ENCODE measurements around the gene SMIM34.
"Not testable (repeated sequence)": the region's sequence is repeated elsewhere in the genome, so short reads cannot be mapped to it uniquely, and the experiment has no call there.

The SMIM34 gene

DNA sequence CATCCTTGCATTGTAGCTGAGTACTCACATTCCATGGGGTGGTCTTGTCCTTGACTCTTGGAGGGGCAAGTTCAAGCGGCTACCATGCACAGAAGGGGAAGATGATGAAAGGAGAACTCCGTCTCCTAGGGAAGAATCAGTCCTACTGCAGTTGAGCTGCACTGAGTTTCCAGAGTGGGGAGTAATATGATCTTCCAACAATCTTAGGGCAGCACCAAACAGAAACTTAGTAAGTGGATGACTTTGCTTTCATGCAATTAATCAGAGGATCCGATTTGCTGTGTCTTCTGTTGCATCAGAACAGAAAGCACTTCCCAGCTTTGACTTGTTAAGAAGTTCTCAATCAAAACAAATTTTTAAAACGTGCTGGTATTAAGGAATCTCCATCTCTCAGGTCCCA lies at the start of gene SMIM34:
Gene SMIM34 (minus strand): TSS at position 147 of the 400 bp plus-strand sequence. CDS start 112 bp downstream, at position 35.
- DNase-seq (ENCODE audit: low read depth): not testable (repeated sequence)

DNA sequence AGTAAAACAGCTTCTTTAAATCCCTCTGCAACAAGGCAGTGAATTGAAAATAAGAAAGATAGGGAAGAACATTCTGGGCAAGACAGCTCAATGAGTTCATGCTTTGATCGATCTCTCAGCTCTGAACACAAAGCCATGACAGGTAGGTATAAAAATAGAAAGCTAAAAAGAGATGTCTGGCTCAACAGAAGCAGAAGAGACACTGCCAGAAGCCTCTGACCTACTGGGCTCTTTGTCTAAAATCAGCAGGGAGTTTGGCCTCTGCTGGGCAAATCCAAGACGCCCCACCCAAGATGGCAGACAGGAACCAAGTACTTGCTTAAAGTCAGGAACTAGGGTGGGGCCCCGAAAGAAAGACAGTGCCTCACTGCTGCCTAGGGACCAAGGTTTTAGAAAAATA lies 43.6 kb upstream of the SMIM34 start:
- DNase-seq (ENCODE audit: low read depth): not testable (repeated sequence)

GRCh38 chr21:34459426-34459825 lies 35.7 kb upstream of the SMIM34 start:
- DNase-seq (ENCODE audit: low read depth): not testable (repeated sequence)

DNA sequence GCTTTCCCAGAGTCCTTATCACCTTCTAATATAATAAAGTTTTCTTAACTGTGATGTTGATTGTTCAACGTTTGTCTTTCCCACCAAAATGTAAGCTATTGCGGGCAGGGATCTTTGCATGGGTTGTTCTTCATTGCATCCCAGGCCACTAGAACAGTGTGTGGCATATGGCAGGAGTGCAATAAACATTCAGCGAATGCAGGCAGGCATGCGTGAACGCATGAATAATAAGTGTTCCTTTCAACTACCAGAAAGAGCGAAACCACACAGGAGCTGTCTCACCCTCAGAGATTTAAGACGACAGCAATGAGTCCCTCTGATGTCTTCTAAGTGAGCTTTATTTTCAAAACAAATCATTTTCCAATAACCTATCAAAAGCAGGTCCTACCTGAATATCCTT lies 34.5 kb upstream of the SMIM34 start:
- DNase-seq (ENCODE audit: low read depth): not testable (repeated sequence)

GRCh38 chr21:34456180-34456579 lies 32.4 kb upstream of the SMIM34 start:
- not testable (repeated sequence) for DNase-seq (ENCODE audit: low read depth)

DNA sequence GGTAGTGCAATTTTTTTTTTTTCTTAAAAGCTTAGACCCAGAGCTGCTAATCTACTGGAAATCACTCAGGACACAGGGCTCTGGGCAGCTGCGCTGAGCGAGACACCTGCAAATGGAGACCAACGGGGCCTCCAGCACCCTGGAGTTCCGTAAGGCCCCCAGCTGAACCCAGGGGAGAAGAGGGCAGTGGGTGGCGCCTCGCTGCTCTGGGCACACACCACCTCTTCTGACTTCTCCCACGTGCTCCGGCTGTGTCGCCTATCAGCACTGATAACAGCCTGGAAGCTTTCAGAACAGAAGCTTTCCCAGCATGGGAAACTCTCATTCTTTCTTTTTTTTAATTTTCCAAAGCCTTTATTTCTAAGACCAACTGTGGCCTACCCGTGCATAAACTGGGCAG lies 31.9 kb upstream of the SMIM34 start:
- not testable (repeated sequence) for DNase-seq (ENCODE audit: low read depth)

- DNase-seq (ENCODE audit: low read depth): not testable (repeated sequence)
These were observed 23.3 kb upstream of the SMIM34 start for GRCh38 chr21:34447018-34447417.

DNA sequence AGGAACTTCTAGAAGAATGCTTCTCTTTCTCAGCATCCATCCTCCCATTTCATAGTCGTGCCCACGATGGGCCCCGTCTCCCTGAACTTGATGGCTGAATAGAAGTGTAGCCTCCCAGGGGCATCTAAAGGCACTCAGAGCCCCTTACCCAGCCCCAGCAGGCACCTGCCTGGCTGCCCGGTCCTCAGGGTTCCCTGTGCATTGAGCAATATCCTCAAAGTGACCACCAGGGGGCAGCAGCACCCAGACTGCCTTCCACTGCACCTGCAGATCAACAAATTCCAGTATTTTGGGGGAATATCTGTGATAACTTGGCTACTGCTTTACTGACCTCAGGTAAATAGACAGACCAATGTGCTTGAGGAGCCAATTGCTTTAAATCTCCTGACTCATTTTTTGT lies 19.7 kb upstream of the SMIM34 start:
- DNase-seq (ENCODE audit: low read depth): not testable (repeated sequence)

DNA sequence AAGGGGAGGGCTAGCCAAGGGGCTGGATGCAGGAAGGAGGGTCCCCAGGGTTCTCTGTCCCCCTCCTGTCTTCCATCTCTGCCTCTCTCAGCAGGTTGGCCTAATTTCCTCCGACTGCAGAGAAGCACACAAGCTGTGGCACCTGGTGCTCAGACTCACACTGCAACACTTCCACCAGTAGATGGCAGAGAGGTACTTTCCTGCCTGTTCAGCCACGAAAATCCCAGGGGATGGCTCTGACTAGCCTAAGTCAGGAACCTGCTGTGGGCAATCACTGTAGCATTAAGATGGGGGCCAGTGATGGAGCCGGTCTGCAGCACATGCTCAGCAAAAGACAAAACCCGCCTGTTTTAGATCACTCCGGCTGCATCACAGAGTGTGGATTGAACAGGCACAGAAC lies 6.0 kb upstream of the SMIM34 start:
- not testable (repeated sequence) for DNase-seq (ENCODE audit: low read depth)

DNA sequence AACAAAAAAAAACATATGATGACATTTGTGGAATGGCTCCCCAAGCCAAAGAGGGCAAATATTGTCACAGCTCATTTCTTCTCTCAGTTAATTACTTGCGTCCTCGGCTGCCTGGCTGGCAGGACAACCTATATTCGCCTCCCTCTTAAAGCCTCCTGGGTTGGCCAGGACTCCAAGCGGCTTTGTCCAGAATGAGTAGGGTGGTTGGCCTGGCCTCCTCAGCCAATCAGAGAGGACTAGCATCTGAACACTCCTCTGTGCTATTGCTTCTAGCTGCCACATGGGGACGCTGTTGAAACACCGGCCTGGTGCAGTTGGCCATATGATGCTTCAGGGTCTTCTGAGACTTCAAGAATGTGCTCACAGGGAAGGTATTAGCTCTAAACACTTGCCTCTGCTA lies 4.7 kb upstream of the SMIM34 start:
- not testable (repeated sequence) for DNase-seq (ENCODE audit: low read depth)

GRCh38 chr21:34427339-34427738 lies 3.6 kb upstream of the SMIM34 start:
- DNase-seq (ENCODE audit: low read depth): not testable (repeated sequence)

- DNase-seq (ENCODE audit: low read depth): not testable (repeated sequence)
These were observed 6.2 kb downstream of the SMIM34 start for GRCh38 chr21:34417448-34418077.

DNA sequence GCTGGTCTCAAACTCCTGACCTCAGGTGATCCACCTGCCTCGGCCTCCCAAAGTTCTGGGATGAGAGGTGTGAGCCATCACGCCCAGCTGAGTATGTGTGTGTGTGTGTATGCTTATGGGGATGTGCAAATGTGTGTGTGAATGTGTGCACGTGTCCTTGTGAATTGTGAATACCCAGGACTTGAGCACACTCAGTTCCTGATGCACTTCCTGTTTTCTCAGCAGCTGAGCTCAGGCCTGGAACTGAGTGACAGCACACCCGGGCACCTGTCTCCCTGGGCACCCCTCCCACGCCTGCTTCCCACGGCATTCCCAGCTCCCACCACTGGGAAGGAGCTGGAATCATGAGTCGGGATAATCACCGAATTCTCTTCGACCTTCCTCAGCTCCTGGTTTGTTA lies 16.5 kb downstream of the SMIM34 start:
- DNase-seq (ENCODE audit: low read depth): not testable (repeated sequence)

- not testable (repeated sequence) for DNase-seq (ENCODE audit: low read depth)
These were observed 17.1 kb downstream of the SMIM34 start for GRCh38 chr21:34406676-34407075.

DNA sequence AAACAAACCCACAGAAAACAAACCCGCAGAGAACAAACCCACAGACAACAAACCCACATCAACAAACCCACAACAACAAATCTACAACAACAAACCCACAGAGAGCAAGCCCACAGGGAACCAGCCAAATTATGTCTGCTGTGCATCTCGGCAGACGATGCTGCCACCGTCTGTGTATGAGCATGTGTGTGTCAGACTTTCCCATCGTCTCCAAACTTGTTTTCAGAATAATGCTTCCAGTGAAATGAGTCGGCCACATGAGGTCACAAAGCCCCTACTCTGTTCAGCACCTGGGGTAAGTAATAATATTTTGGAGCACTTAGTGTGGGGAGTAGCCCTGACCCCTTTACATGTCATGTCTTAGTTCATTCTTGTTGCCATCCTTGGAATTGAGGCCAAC lies 17.6 kb downstream of the SMIM34 start:
- DNase-seq (ENCODE audit: low read depth): not testable (repeated sequence)

DNA sequence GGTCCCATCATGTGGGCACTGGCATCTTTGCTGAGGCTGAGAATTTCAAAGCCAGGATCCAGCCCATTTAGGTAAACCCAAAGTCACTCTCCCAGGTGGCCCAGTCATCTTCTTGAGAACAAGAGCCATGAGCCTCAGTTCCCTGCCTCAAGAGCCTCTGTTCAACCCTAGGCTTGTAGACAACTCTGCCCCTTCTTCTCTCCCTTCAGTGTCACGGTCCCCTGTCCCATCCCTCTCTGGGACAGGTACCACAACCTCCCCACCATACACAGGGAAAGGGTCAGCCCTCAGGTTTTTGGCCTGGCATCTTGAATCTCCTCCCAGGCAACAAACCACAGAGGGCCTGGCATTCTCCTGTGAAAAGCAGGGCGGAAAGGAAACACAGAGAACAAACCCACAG lies 18.1 kb downstream of the SMIM34 start:
- not testable (repeated sequence) for DNase-seq (ENCODE audit: low read depth)

DNA sequence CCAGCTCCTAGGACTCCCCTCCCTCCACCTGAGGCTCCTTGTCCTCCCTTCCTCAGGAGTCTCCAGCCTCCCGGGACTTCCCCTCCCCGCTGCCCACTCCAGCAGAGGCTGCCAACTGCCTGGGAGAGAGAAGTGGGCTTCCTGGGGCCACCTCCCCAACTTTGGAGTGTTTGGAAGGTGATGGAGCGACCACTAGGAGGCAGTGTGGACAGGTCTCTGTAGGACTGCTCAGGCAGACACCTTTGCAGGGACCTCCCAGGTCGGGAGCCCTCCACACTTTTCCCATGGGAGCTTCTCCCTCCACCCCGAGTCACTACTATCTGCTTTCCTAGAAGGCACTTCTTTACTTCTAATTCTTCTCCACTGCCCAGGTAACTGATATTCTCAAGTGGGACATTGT lies 19.0 kb downstream of the SMIM34 start:
- not testable (repeated sequence) for DNase-seq (ENCODE audit: low read depth)

- DNase-seq (ENCODE audit: low read depth): not testable (repeated sequence)
These were observed 23.2 kb downstream of the SMIM34 start for GRCh38 chr21:34400522-34400921.

DNA sequence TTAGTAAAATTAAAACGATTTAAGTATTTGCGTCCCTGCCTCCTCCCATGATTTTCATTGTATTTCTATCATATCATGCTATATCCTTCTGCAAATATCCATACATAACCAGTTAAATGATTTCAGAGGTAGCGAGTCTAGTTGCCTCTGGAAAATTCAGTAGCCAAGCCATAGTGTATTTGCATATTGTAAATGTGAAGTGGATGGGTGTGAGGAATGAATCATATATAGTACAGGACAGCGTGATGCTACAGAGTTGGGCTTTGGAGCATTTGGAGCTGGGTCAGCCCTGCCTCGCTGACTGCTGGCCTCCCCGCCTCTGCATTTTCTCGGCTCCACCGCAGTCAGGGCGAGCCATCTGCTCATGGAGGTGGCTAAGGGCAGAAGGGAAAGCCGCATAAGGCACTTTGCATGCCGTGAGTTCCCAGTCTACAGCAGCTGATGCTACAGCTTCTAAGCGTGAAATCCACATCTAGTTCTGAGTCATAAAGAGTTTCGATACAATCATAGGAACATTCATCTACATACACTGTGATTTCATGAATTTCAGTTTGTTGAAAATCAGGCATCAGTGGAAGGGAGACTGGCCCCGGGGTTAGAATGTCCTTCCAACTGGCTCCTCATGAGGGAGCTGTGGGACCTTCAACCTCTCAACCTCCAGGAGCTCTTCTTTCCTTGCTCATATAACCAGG lies 39.9 kb downstream of the SMIM34 start:
- DNase-seq (ENCODE audit: low read depth): not testable (repeated sequence)

- not testable (repeated sequence) for DNase-seq (ENCODE audit: low read depth)
These were observed 40.6 kb downstream of the SMIM34 start for GRCh38 chr21:34383138-34383537.

- not testable (repeated sequence) for DNase-seq (ENCODE audit: low read depth)
These were observed 48.2 kb downstream of the SMIM34 start for GRCh38 chr21:34375619-34375972.

- DNase-seq (ENCODE audit: low read depth): not testable (repeated sequence)
These were observed 48.7 kb downstream of the SMIM34 start, which contains the start of gene SMIM11 for GRCh38 chr21:34374940-34375618. Gene SMIM11 (plus strand): TSS chr21:34375507. CDS start chr21:34379505, 3,998 bp downstream.

GRCh38 chr21:34374462-34374861 lies 49.3 kb downstream of the SMIM34 start:
- not testable (repeated sequence) for DNase-seq (ENCODE audit: low read depth)

Data from non-pigmented ciliary epithelial cell (primary cell).